KMS-11 (cell line): ENCODE measurements around the gene HAGHL.

Experiments
- H2AFZ ChIP-seq: fragments of 200-600 bp; sonication (generic); 2 replicates; pipeline ENCODE4 v1.6.1; 2016; ENCODE audit warnings: antibody characterized with exemption, mixed run types, low read depth
- H3K27ac ChIP-seq: fragments of 200-600 bp; sonication (generic); 2 replicates; pipeline ENCODE4 v1.6.1; 2016; ENCODE audit warnings: mild to moderate bottlenecking, mixed run types
- H3K27me3 ChIP-seq: fragments of 200-600 bp; sonication (generic); 2 replicates; pipeline ENCODE4 v1.6.1; 2017; ENCODE audit warnings: mild to moderate bottlenecking, low read depth, mixed run types, moderate library complexity; ENCODE audit not compliant: insufficient read depth
- H3K36me3 ChIP-seq: fragments of 200-600 bp; sonication (generic); 2 replicates; pipeline ENCODE4 v1.6.1; 2017; ENCODE audit warnings: mild to moderate bottlenecking, mixed run types; ENCODE audit not compliant: insufficient read depth
- H3K4me1 ChIP-seq: fragments of 200-600 bp; sonication (generic); 2 replicates; pipeline ENCODE4 v1.6.1; 2016; ENCODE audit warnings: mild to moderate bottlenecking, low read depth, mixed run types; ENCODE audit not compliant: poor library complexity, severe bottlenecking
- H3K4me2 ChIP-seq: fragments of 200-600 bp; sonication (generic); 2 replicates; pipeline ENCODE4 v1.7.0; 2016; ENCODE audit warnings: mild to moderate bottlenecking, mixed run types
- H3K4me3 ChIP-seq: fragments of 200-600 bp; sonication (generic); IDR thresholded peaks from 2 replicates; pipeline ENCODE4 v1.6.1; 2017; ENCODE audit warnings: low read depth, low read length, mixed read lengths; ENCODE audit not compliant: insufficient read depth
- H3K79me2 ChIP-seq: fragments of 200-600 bp; sonication (generic); 2 replicates; pipeline ENCODE4 v1.6.1; 2016; ENCODE audit warnings: low read depth, mixed run types; ENCODE audit not compliant: insufficient read depth
- H3K9ac ChIP-seq: fragments of 200-600 bp; sonication (generic); 2 replicates; pipeline ENCODE4 v1.6.1; 2016; ENCODE audit warnings: mild to moderate bottlenecking, mixed run types
- H4K20me1 ChIP-seq: fragments of 200-600 bp; sonication (generic); 2 replicates; pipeline ENCODE4 v1.6.1; 2016; ENCODE audit warnings: mild to moderate bottlenecking, mixed run types; ENCODE audit not compliant: insufficient read depth
- TF ChIP-seq, protein P1 (sequence below): fragments of 200-600 bp; sonication (generic); conservative IDR thresholded peaks from 2 replicates; pipeline ENCODE4 v1.6.1; 2017; ENCODE audit warnings: low read depth, mild to moderate bottlenecking, antibody characterized with exemption, low read length, moderate library complexity, mixed read lengths

The HAGHL gene

DNA sequence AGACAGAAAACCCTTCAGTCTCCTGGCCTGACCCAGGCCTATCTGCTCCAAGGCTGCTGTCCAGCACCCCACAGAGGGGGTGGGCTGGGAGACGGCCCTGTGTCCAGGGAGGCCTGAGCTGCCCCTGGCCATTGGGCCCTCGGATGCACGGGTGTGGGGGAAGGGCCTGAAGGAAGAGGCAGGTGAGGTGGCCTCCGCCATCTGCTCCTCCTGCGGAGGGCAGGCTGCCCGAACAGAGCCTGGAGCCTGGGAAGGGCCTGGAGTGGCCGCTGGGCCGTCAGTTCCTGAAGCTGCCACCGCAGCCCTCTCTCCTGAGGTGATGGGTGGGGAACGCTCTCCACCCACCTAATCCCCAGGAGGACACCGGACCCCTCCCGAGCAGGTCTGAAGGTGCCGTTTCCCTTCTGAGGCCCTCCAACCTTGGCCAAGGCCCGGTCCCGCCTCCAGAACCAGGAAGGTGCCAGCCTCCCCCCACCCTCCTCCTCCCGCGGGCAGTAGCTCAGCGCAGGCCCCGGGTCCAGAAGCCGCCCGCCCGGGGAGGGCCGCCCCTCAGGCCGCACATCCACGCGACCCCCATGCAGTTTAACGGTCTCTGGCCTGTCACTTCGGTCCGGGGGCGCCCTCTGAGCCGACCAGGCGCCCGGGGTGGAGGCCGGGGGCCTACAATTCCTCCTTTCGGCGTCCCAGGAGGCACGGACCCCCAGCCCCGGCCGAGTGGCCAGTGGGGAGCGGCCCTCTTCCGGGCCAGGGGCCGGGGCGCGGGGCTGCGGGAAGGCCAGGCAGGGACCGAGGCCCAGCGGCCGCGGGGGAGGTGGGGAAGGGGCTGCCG is 22.1 kb upstream of the HAGHL start:
- no peaks in the 10 kb centered on the region for H3K36me3 ChIP-seq
- H3K79me2 ChIP-seq: no peaks in the 10 kb centered on the region
- no peak overlapping the region for H3K4me3 ChIP-seq
- H3K9ac ChIP-seq: no peak overlapping the region
- H2AFZ ChIP-seq: no peak overlapping the region
- no peak overlapping the region for H3K27ac ChIP-seq
- TF ChIP-seq, protein P1, sequence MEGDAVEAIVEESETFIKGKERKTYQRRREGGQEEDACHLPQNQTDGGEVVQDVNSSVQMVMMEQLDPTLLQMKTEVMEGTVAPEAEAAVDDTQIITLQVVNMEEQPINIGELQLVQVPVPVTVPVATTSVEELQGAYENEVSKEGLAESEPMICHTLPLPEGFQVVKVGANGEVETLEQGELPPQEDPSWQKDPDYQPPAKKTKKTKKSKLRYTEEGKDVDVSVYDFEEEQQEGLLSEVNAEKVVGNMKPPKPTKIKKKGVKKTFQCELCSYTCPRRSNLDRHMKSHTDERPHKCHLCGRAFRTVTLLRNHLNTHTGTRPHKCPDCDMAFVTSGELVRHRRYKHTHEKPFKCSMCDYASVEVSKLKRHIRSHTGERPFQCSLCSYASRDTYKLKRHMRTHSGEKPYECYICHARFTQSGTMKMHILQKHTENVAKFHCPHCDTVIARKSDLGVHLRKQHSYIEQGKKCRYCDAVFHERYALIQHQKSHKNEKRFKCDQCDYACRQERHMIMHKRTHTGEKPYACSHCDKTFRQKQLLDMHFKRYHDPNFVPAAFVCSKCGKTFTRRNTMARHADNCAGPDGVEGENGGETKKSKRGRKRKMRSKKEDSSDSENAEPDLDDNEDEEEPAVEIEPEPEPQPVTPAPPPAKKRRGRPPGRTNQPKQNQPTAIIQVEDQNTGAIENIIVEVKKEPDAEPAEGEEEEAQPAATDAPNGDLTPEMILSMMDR: no peak
- H4K20me1 ChIP-seq: no peaks in the 10 kb centered on the region
- peaks cover 2% of the 10 kb centered on the region for H3K4me1 ChIP-seq
- H3K27me3 ChIP-seq: peaks cover 88% of the 10 kb centered on the region
- no peak overlapping the region for H3K4me2 ChIP-seq

GRCh38 chr16:705431-706188 is 21.3 kb upstream of the HAGHL start, which contains the start of gene FBXL16:
FBXL16 (minus strand) TSS chr16:705801; CDS start chr16:697405, 8,396 bp downstream.
- Histone ChIP-seq H3K27me3 (peaks cover 88% of the 10 kb centered on the region), H3K9ac (no peak within 1 kb of the TSS), H3K4me3 (no peak within 1 kb of the TSS), H3K27ac (no peak within 1 kb of the TSS), H3K4me2 (no peak within 1 kb of the TSS), H4K20me1 (no peaks in the 10 kb centered on the region), H3K36me3 (no peaks in the 10 kb centered on the region), H3K79me2 (no peaks in the 10 kb centered on the region), H2AFZ (no peak within 1 kb of the TSS), H3K4me1 (peaks cover 6% of the 10 kb centered on the region)
- TF ChIP-seq, protein P1: no peak

DNA sequence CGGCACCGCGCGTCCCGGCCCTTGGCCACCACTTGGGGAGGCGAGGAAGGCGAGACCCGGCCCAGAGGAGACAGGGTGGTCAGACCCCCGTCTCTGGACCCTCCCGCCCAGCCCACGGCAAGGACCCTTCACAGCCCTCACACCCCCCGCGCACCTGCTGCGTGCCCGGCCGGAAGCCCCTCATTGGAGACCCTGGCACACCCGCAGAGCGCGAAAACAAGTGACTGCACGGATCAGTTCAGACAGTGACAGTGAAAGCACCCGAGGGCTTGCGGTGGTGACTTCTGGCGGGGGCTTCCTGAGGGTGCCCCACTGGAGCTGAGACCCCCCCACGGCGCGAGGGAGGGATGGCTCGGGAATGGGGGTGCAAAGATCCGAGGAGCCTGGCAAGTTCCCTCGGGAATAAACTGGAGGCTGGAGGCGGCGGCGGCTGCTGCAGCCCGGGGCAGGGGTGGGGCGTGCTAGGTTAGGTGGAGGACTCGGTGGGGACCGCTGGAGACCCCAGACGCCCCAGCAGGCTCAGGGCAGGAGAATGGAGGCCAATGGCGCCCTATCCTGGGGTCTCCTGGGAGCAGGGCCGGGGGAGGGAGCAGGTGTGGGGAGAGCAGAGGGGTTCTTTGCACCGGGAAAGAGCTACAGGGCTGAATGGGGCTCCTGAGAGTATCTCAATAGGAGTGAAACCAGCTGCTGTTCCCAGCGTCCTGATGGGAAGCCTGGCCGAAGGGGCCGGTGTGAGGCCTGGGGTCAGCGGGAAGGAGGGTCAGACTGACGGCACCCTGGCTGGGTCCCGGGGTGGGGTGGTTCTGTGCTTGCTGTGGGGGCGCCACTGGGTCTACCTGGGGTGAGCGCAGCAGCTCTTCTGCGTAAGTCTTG is 20.5 kb upstream of the HAGHL start:
- H3K27me3 ChIP-seq: peaks cover 88% of the 10 kb centered on the region
- H3K27ac ChIP-seq: no peak overlapping the region
- no peak overlapping the region for H3K4me3 ChIP-seq
- H2AFZ ChIP-seq: no peak overlapping the region
- H3K4me1 ChIP-seq: peaks cover 14% of the 10 kb centered on the region
- no peaks in the 10 kb centered on the region for H4K20me1 ChIP-seq
- H3K9ac ChIP-seq: no peak overlapping the region
- no peaks in the 10 kb centered on the region for H3K79me2 ChIP-seq
- TF ChIP-seq, protein P1: no peak
- H3K4me2 ChIP-seq: no peak overlapping the region
- H3K36me3 ChIP-seq: no peaks in the 10 kb centered on the region

- Histone ChIP-seq H3K27ac (no peak overlapping the region), H3K4me2 (no peak overlapping the region), H3K79me2 (no peaks in the 10 kb centered on the region), H3K27me3 (peaks cover 88% of the 10 kb centered on the region), H2AFZ (no peak overlapping the region), H3K4me3 (no peak overlapping the region), H3K9ac (no peak overlapping the region), H3K36me3 (no peaks in the 10 kb centered on the region), H3K4me1 (peaks cover 21% of the 10 kb centered on the region), H4K20me1 (no peaks in the 10 kb centered on the region)
- TF ChIP-seq, protein P1: no peak
Measured at GRCh38 chr16:707062-707538, 19.8 kb upstream of the HAGHL start.
